Measurements from ENCODE around the gene SCNN1B. TPM values are rescaled to one million over a fixed set of nuclear protein-coding genes. Genes with fewer than 3 reads are reported as not detected.

Gene SCNN1B
- total RNA-seq, 1 donor from 2014 or later, result 0.34 TPM

GRCh38 chr16:23369416-23369815, 67.3 kb downstream of the SCNN1B start:
- Mint-ChIP-seq H3K27ac (ENCODE audit: unreplicated experiment) (no peak overlapping the region), H3K4me1 (ENCODE audit: low read depth, unreplicated experiment) (no peaks in the 10 kb centered on the region), H3K36me3 (ENCODE audit: unreplicated experiment) (no peaks in the 10 kb centered on the region), H3K4me3 (ENCODE audit: unreplicated experiment) (no peak overlapping the region), H3K27me3 (ENCODE audit: unreplicated experiment) (peaks cover 9% of the 10 kb centered on the region), H3K9me3 (ENCODE audit: unreplicated experiment) (peaks cover 2% of the 10 kb centered on the region)
- no peak for TF ChIP-seq CTCF (IDR thresholded peaks at IDR 0.05; ENCODE audit: partially characterized antibody, unreplicated experiment)
- no peak for DNase-seq

- Mint-ChIP-seq H3K36me3 (ENCODE audit: unreplicated experiment) (no peaks in the 10 kb centered on the region), H3K27ac (ENCODE audit: unreplicated experiment) (no peak overlapping the region), H3K4me1 (ENCODE audit: low read depth, unreplicated experiment) (no peaks in the 10 kb centered on the region), H3K4me3 (ENCODE audit: unreplicated experiment) (no peak overlapping the region), H3K27me3 (ENCODE audit: unreplicated experiment) (peaks cover 9% of the 10 kb centered on the region), H3K9me3 (ENCODE audit: unreplicated experiment) (peaks cover 2% of the 10 kb centered on the region)
- no peak for TF ChIP-seq CTCF (IDR thresholded peaks at IDR 0.05; ENCODE audit: partially characterized antibody, unreplicated experiment)
- no peak for DNase-seq
These were observed 69.3 kb downstream of the SCNN1B start for GRCh38 chr16:23371368-23371767.

GRCh38 chr16:23373436-23374219, 71.5 kb downstream of the SCNN1B start:
- no peak for DNase-seq
- H3K27ac Mint-ChIP-seq (ENCODE audit: unreplicated experiment), result no peak overlapping the region

GRCh38 chr16:23374721-23375510, 72.8 kb downstream of the SCNN1B start:
- no peak for DNase-seq
- Mint-ChIP-seq H3K27ac (ENCODE audit: unreplicated experiment) (no peak overlapping the region), H3K27me3 (ENCODE audit: unreplicated experiment) (peaks cover 7% of the 10 kb centered on the region), H3K4me3 (ENCODE audit: unreplicated experiment) (no peak overlapping the region), H3K9me3 (ENCODE audit: unreplicated experiment) (peaks cover 4% of the 10 kb centered on the region), H3K4me1 (ENCODE audit: low read depth, unreplicated experiment) (no peaks in the 10 kb centered on the region), H3K36me3 (ENCODE audit: unreplicated experiment) (no peaks in the 10 kb centered on the region)
- no peak for TF ChIP-seq CTCF (IDR thresholded peaks at IDR 0.05; ENCODE audit: partially characterized antibody, unreplicated experiment)

More at GRCh38 chr16:23373436-23374219, 71.5 kb downstream of the SCNN1B start:
- TF ChIP-seq CTCF (IDR thresholded peaks at IDR 0.05; ENCODE audit: partially characterized antibody, unreplicated experiment), result no peak
- H3K4me1 Mint-ChIP-seq (ENCODE audit: low read depth, unreplicated experiment), result no peaks in the 10 kb centered on the region
- H3K4me3 Mint-ChIP-seq (ENCODE audit: unreplicated experiment), result no peak overlapping the region
- peaks cover 9% of the 10 kb centered on the region for H3K27me3 Mint-ChIP-seq (ENCODE audit: unreplicated experiment)
- H3K9me3 Mint-ChIP-seq (ENCODE audit: unreplicated experiment), result peaks cover 4% of the 10 kb centered on the region
- H3K36me3 Mint-ChIP-seq (ENCODE audit: unreplicated experiment), result no peaks in the 10 kb centered on the region

GRCh38 chr16:23375643-23376042, 73.5 kb downstream of the SCNN1B start:
- no peak for DNase-seq
- no peaks in the 10 kb centered on the region for H3K36me3 Mint-ChIP-seq (ENCODE audit: unreplicated experiment)
- H3K4me3 Mint-ChIP-seq (ENCODE audit: unreplicated experiment), result no peak overlapping the region
- no peaks in the 10 kb centered on the region for H3K4me1 Mint-ChIP-seq (ENCODE audit: low read depth, unreplicated experiment)
- no peak for TF ChIP-seq CTCF (IDR thresholded peaks at IDR 0.05; ENCODE audit: partially characterized antibody, unreplicated experiment)
- peaks cover 4% of the 10 kb centered on the region for H3K27me3 Mint-ChIP-seq (ENCODE audit: unreplicated experiment)
- H3K9me3 Mint-ChIP-seq (ENCODE audit: unreplicated experiment), result peaks cover 4% of the 10 kb centered on the region
- H3K27ac Mint-ChIP-seq (ENCODE audit: unreplicated experiment), result no peak overlapping the region
